ENCODE data around the gene CPXM2. TPM values are rescaled to one million over a fixed set of nuclear protein-coding genes. Genes with fewer than 3 reads are reported as not detected.

The CPXM2 gene
- polyA plus RNA-seq, 1 of the 3 experiments (the other 2 are of a cell fraction): not detected

DNA sequence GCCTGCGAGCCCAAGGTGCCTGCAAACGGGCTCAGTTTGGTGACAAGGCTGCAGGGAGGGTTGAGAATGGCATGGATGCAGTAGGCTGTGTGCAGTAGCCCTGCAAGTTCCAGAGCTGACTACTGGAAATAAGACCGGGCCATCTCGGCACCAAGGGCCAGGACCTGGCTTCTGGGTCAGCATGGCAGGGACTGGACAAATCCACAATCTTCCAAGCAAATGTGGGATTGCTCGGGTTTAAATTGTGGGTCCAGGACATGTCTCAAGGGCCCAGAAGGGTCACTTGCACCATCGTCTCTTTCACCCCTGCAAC is 147.4 kb downstream of the CPXM2 start:
- ChIA-PET POLR2A (no interaction called here), CTCF (no interaction called here)
- H2AFZ ChIP-seq (ENCODE audit: low read depth): no peak overlapping the region
- H3K9ac ChIP-seq: no peak overlapping the region
- TF ChIP-seq EP300 (IDR thresholded peaks at IDR 0.05; ENCODE audit: borderline replicate concordance in 1 of 2, low read depth in 1 of 2, low read length in 1 of 2): no peak
- TF ChIP-seq NFIC (IDR thresholded peaks at IDR 0.05; ENCODE audit: borderline replicate concordance): no peak
- TF ChIP-seq RAD21 (IDR thresholded peaks at IDR 0.05; ENCODE audit: low read length): no peak
- TF ChIP-seq SIN3A (IDR thresholded peaks at IDR 0.05; ENCODE audit: borderline replicate concordance, low read depth, low read length): no peak
- TF ChIP-seq RFX5 (IDR thresholded peaks at IDR 0.05; ENCODE audit: low read length): no peak
- TF ChIP-seq TCF12 (IDR thresholded peaks at IDR 0.05): no peak
- TF ChIP-seq JUND (IDR thresholded peaks at IDR 0.05): no peak
- TF ChIP-seq RCOR1 (IDR thresholded peaks at IDR 0.05; ENCODE audit: low read length): no peak
- no peak for TF ChIP-seq FOXJ3 (CRISPR knock-in tag; IDR thresholded peaks at IDR 0.05)
- TF ChIP-seq NRF1 (IDR thresholded peaks at IDR 0.05; ENCODE audit: low read depth, low read length): no peak
- TF ChIP-seq, protein P1, sequence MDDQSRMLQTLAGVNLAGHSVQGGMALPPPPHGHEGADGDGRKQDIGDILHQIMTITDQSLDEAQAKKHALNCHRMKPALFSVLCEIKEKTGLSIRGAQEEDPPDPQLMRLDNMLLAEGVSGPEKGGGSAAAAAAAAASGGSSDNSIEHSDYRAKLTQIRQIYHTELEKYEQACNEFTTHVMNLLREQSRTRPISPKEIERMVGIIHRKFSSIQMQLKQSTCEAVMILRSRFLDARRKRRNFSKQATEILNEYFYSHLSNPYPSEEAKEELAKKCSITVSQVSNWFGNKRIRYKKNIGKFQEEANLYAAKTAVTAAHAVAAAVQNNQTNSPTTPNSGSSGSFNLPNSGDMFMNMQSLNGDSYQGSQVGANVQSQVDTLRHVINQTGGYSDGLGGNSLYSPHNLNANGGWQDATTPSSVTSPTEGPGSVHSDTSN (IDR thresholded peaks at IDR 0.05): no peak
- TF ChIP-seq, protein P2, sequence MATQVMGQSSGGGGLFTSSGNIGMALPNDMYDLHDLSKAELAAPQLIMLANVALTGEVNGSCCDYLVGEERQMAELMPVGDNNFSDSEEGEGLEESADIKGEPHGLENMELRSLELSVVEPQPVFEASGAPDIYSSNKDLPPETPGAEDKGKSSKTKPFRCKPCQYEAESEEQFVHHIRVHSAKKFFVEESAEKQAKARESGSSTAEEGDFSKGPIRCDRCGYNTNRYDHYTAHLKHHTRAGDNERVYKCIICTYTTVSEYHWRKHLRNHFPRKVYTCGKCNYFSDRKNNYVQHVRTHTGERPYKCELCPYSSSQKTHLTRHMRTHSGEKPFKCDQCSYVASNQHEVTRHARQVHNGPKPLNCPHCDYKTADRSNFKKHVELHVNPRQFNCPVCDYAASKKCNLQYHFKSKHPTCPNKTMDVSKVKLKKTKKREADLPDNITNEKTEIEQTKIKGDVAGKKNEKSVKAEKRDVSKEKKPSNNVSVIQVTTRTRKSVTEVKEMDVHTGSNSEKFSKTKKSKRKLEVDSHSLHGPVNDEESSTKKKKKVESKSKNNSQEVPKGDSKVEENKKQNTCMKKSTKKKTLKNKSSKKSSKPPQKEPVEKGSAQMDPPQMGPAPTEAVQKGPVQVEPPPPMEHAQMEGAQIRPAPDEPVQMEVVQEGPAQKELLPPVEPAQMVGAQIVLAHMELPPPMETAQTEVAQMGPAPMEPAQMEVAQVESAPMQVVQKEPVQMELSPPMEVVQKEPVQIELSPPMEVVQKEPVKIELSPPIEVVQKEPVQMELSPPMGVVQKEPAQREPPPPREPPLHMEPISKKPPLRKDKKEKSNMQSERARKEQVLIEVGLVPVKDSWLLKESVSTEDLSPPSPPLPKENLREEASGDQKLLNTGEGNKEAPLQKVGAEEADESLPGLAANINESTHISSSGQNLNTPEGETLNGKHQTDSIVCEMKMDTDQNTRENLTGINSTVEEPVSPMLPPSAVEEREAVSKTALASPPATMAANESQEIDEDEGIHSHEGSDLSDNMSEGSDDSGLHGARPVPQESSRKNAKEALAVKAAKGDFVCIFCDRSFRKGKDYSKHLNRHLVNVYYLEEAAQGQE (IDR thresholded peaks at IDR 0.05; ENCODE audit: low read depth, low read length): no peak
- TF ChIP-seq, protein P3, sequence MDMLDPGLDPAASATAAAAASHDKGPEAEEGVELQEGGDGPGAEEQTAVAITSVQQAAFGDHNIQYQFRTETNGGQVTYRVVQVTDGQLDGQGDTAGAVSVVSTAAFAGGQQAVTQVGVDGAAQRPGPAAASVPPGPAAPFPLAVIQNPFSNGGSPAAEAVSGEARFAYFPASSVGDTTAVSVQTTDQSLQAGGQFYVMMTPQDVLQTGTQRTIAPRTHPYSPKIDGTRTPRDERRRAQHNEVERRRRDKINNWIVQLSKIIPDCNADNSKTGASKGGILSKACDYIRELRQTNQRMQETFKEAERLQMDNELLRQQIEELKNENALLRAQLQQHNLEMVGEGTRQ (IDR thresholded peaks at IDR 0.05; ENCODE audit: borderline replicate concordance, low read depth, low read length): no peak
- TF ChIP-seq GABPA (IDR thresholded peaks at IDR 0.05; ENCODE audit: low read depth): no peak
- H4K20me1 ChIP-seq (ENCODE audit: insufficient read depth): no peaks in the 10 kb centered on the region
- no peaks in the 10 kb centered on the region for H3K36me3 ChIP-seq (replicated peaks in 1 of 2; ENCODE audit: control insufficient read depth in 1 of 2, insufficient read depth in 2 of 2, low read length in 1 of 2)
- H3K4me1 ChIP-seq (ENCODE audit: control insufficient read depth in 1 of 2, insufficient read depth in 2 of 2, low read depth in 1 of 2, low read length in 1 of 2): peaks cover 0 to 24% of the 10 kb centered on the region in 2 experiments; a peak in 2 of 4 replicates
- no peaks in the 10 kb centered on the region for H3K9me3 ChIP-seq
- no peaks in the 10 kb centered on the region for H3F3A ChIP-seq (replicated peaks; ENCODE audit: insufficient read depth)
- WGBS (ENCODE audit: low lambda C conversion rate): 24% methylated on average over 6 of the region's 6 CpGs
- no peak overlapping the region for H3K4me3 ChIP-seq (ENCODE audit: low read depth in 2 of 2, low read length in 1 of 2)
- H3K79me2 ChIP-seq (ENCODE audit: insufficient read depth): no peaks in the 10 kb centered on the region
- no peak for DNase-seq
- no peaks in the 10 kb centered on the region for H3K9me2 ChIP-seq
- no peak overlapping the region for H3K4me2 ChIP-seq
- H3K27ac ChIP-seq (ENCODE audit: low read depth in 2 of 2, low read length in 1 of 2): no peak overlapping the region
- no peaks in the 10 kb centered on the region for H3K27me3 ChIP-seq (ENCODE audit: insufficient read depth)

All from SK-N-SH (cell line).